ENCODE results near the gene ZCCHC14. TPM values are rescaled to one million over a fixed set of nuclear protein-coding genes. Genes with fewer than 3 reads are reported as not detected.

ZCCHC14 gene
- total RNA-seq, 1 donor from 2014 or later: 50.4 TPM

- Mint-ChIP-seq H3K4me1 (ENCODE audit: unreplicated experiment) (no peaks in the 10 kb centered on the region), H3K36me3 (ENCODE audit: low read depth, unreplicated experiment) (peaks cover 35% of the 10 kb centered on the region), H3K27ac (ENCODE audit: unreplicated experiment) (peak overlapping the region; percentile 39), H3K4me3 (ENCODE audit: unreplicated experiment) (peak overlapping the region; percentile 39), H3K27me3 (ENCODE audit: unreplicated experiment) (peaks cover 6% of the 10 kb centered on the region), H3K9me3 (ENCODE audit: unreplicated experiment) (no peaks in the 10 kb centered on the region)
- DNase-seq (ENCODE audit: low spot score): no peak
- no peak for TF ChIP-seq CTCF (IDR thresholded peaks at IDR 0.05; ENCODE audit: unreplicated experiment)
These were observed 82.3 kb downstream of the ZCCHC14 start for GRCh38 chr16:87410530-87410929.

GRCh38 chr16:87409781-87410180 is 83.0 kb downstream of the ZCCHC14 start:
- no peaks in the 10 kb centered on the region for H3K4me1 Mint-ChIP-seq (ENCODE audit: unreplicated experiment)
- H3K9me3 Mint-ChIP-seq (ENCODE audit: unreplicated experiment): no peaks in the 10 kb centered on the region
- no peak for DNase-seq (ENCODE audit: low spot score)
- no peak overlapping the region for H3K27ac Mint-ChIP-seq (ENCODE audit: unreplicated experiment)
- no peak for TF ChIP-seq CTCF (IDR thresholded peaks at IDR 0.05; ENCODE audit: unreplicated experiment)
- H3K4me3 Mint-ChIP-seq (ENCODE audit: unreplicated experiment): no peak overlapping the region
- peaks cover 6% of the 10 kb centered on the region for H3K27me3 Mint-ChIP-seq (ENCODE audit: unreplicated experiment)
- H3K36me3 Mint-ChIP-seq (ENCODE audit: low read depth, unreplicated experiment): peaks cover 32% of the 10 kb centered on the region

GRCh38 chr16:87409153-87409552 is 83.7 kb downstream of the ZCCHC14 start:
- Mint-ChIP-seq H3K4me1 (ENCODE audit: unreplicated experiment) (no peaks in the 10 kb centered on the region), H3K36me3 (ENCODE audit: low read depth, unreplicated experiment) (peaks cover 32% of the 10 kb centered on the region), H3K9me3 (ENCODE audit: unreplicated experiment) (no peaks in the 10 kb centered on the region), H3K4me3 (ENCODE audit: unreplicated experiment) (no peak overlapping the region), H3K27ac (ENCODE audit: unreplicated experiment) (no peak overlapping the region), H3K27me3 (ENCODE audit: unreplicated experiment) (peaks cover 6% of the 10 kb centered on the region)
- no peak for DNase-seq (ENCODE audit: low spot score)
- no peak for TF ChIP-seq CTCF (IDR thresholded peaks at IDR 0.05; ENCODE audit: unreplicated experiment)

- Mint-ChIP-seq H3K4me3 (ENCODE audit: unreplicated experiment) (no peak overlapping the region), H3K27ac (ENCODE audit: unreplicated experiment) (no peak overlapping the region), H3K4me1 (ENCODE audit: unreplicated experiment) (no peaks in the 10 kb centered on the region), H3K9me3 (ENCODE audit: unreplicated experiment) (no peaks in the 10 kb centered on the region), H3K27me3 (ENCODE audit: unreplicated experiment) (peaks cover 6% of the 10 kb centered on the region), H3K36me3 (ENCODE audit: low read depth, unreplicated experiment) (peaks cover 25% of the 10 kb centered on the region)
- no peak for TF ChIP-seq CTCF (IDR thresholded peaks at IDR 0.05; ENCODE audit: unreplicated experiment)
- DNase-seq (ENCODE audit: low spot score): no peak
These were observed 85.2 kb downstream of the ZCCHC14 start for GRCh38 chr16:87407511-87408112.

- TF ChIP-seq CTCF (IDR thresholded peaks at IDR 0.05; ENCODE audit: unreplicated experiment): no peak
- Mint-ChIP-seq H3K9me3 (ENCODE audit: unreplicated experiment) (no peaks in the 10 kb centered on the region), H3K4me1 (ENCODE audit: unreplicated experiment) (no peaks in the 10 kb centered on the region), H3K27me3 (ENCODE audit: unreplicated experiment) (peaks cover 6% of the 10 kb centered on the region), H3K27ac (ENCODE audit: unreplicated experiment) (no peak overlapping the region), H3K4me3 (ENCODE audit: unreplicated experiment) (no peak overlapping the region), H3K36me3 (ENCODE audit: low read depth, unreplicated experiment) (peaks cover 18% of the 10 kb centered on the region)
- DNase-seq (ENCODE audit: low spot score): no peak
These were observed 86.2 kb downstream of the ZCCHC14 start for GRCh38 chr16:87406495-87407088.

Measured in endothelial cell (in vitro differentiated cells).